Fibroblast of skin of left quadriceps (primary cell): ENCODE results near the gene ZNF214.
"Not testable (repeated sequence)": the region's sequence is repeated elsewhere in the genome, so short reads cannot be mapped to it uniquely, and the experiment has no call there.

Experiments
- DNase-seq, 2 experiments: peaks; one replicate each; pipeline ENCODE4 v3.0.0-alpha.2; 2013; ENCODE audit warnings: low read depth in 2 of 2

ZNF214 gene

DNA sequence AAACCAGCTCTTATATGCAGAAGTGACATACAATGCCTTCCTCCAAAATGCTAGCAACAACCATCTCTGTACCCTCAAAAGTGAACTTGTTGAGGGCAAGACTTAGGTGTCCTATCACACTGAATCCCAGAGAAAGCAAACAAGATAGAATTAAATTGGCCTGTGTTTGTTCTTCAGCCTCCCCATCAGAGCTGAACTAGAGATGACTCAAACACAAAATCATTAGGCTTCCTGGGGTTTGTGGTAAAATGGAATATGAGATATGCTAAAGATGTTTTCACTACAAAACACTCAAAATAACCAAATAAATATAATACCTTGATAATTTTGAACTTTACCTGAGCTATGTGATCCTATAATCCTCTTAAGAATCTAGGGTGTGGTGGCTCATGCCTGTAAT lies 31.6 kb downstream of the ZNF214 start:
- no peak for DNase-seq

DNA sequence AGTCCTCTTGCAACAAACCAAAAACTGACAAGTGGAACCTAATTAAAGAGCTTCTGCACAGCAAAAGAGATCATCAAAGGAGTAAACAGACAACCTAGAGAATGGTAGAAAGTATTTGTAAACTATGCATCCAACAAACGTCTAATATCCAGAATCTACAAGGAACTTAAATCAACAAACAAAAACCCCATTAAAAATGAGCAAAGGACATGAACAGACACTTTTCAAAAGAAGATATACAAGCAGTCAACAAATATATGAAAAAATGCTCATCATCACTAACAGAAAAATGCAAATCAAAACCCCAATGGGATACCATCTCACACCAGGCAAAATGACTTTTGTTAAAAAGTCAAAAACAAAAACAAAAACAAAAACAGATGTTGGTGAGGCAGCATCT lies 33.7 kb downstream of the ZNF214 start:
- no peak for DNase-seq

DNA sequence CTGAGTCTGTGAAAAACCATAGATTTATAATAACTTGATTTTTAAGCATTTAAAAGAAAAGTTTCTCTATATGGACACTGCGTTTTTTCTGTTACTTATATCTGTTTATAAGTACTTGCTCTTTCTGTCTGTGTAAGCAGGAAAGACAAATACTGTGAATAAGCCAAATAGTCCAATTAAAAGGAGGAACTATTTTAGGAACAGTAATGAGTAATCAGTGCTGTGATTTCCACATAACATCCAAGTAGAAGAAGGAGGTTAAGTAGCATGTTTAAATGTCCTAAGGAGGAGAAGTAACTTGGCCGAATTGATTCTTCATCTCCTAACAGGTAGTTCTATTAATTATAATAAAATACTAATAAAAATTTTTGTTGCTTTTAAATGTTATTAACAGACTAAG lies 40.8 kb downstream of the ZNF214 start:
- DNase-seq, result no peak

DNA sequence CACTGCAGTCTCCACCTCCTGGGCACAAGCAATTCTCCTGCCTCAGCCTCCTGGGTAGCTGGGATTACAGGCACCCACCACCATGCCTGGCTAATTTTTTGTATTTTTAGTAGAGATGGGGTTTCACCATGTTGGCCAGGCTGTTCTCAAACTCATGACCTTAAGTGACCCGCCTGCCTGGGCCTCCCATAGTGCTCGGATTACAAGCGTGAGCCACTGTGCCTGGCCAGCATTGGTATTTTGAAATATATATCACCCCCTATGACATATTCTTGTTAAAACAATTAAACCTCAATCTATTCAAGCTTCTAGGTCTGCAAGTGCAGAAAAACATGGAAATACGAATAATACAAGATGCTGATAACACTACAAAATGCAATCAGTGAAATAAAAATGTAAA lies 50.3 kb downstream of the ZNF214 start:
- not testable (repeated sequence) for DNase-seq

DNA sequence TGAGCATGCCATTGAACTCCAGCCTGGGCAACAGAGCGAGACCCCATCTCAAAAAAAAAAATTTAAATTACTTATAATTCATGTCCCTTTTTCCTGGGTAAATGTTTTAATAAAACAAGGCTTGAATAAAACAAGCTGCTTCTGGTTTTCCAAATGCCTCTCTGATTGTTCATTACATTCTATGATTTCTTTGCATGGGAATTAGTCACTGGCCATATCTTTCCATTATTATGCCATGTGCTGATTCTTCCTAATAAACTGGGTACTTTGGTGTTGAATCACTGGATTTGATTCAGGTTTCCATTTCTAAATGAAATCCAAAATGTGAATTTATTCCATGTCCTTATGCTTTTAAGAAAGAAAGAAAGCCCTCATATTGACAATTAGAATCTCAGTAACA lies 51.3 kb downstream of the ZNF214 start:
- no peak for DNase-seq

DNA sequence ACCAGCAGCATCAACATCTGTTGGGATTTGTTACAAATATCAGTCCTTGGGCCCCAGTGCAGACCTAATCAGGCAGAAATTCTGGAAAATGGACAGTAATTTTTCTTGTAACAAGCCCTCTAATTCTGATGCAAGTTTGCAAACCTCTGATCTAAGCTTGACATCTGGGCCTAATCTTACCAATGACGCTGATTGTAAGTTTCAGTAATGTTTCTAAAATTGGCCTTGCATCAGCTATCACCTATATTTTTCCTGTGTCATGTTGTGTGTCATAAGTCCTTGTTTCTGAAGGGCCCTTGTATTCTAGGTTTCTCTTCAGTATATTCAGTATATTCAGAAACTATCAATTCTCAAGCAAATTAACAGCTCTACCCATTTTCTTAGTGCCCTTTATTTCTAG lies 57.5 kb downstream of the ZNF214 start:
- DNase-seq, result no peak

DNA sequence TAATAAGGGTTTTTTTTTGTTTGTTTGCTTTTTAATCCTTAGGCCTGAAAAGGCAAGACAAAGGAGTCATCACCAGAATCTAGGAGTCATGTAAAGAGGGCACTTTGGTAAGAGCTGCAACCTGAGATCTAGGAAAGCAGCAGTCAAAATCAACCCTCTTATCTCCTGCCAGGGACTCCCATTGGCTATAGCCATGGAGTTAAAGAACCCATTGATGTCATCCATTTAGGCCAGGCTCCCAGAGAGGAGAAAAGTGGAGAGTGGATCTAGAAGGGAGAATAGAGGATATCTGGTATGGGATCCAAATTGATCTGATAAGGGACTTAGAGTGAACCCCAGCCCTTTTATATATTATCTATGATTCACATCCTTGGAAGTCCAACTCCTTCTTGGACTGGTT lies 58.0 kb downstream of the ZNF214 start:
- no peak for DNase-seq

DNA sequence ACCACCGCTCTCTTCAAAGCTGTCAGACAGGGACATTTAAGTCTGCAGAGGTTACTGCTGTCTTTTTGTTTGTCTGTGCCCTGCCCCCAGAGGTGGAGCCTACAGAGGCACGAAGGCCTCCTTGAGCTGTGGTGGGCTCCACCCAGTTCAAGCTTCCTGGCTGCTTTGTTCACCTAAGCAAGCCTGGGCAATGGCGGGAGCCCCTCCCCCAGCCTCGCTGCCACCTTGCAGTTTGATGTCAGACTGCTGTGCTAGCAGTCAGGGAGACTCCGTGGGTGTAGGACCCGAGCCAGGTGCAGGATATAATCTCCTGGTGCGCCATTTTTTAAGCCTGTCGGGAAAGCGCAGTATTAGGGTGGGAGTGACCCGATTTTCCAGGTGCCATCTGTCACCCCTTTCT lies 65.9 kb downstream of the ZNF214 start:
- DNase-seq, result not testable (repeated sequence)
